ENCODE measurements around the gene SLC17A1. TPM values are rescaled to one million over a fixed set of nuclear protein-coding genes. Genes with fewer than 3 reads are reported as not detected.
"Not testable (repeated sequence)": the region's sequence is repeated elsewhere in the genome, so short reads cannot be mapped to it uniquely, and the experiment has no call there.

Gene SLC17A1
- total and polyA plus RNA-seq, 2 donors (not counting 1 experiment from before 2014, with no cell fraction given): not detected

DNA sequence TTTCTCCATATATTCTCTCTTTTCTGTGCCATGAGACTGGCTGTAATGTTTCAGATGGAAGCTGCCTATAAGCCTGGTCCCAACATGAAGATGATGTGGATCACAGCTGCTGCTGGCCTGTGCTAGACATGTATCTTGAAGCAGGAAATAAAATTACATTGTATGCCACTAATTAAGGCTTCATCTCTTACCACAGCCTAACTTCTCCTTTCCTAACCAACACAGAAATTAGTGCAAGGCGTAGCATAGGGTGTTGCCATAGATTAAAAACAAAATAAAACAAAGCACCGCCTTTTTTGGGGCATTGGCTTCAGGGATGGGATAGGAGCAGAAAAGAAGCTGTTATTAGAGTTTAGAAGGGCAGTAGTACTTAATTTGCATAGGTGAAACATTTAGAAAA lies 82.0 kb downstream of the SLC17A1 start:
- no peaks in the 10 kb centered on the region for H3K79me2 ChIP-seq (ENCODE audit: control insufficient read depth, insufficient read depth, low read length)
- H3K4me2 ChIP-seq (ENCODE audit: extremely low read depth, insufficient read depth, low read length): no peak overlapping the region
- DNase-seq (ENCODE audit: low read depth in 2 of 2): no peak
- no peaks in the 10 kb centered on the region for H3K27me3 ChIP-seq (ENCODE audit: control insufficient read depth, insufficient read depth, low read length)
- no peaks in the 10 kb centered on the region for H4K20me1 ChIP-seq (ENCODE audit: control insufficient read depth, extremely low read depth, insufficient read depth, low read length)
- no peak for TF ChIP-seq EZH2 (IDR thresholded peaks at IDR 0.05; ENCODE audit: low read length, missing control alignments)
- TF ChIP-seq CTCF (conservative IDR thresholded peaks at IDR 0.05 in 1 of 2, IDR thresholded peaks at IDR 0.05 in 1 of 2; ENCODE audit: low read depth in 1 of 2, low read length in 2 of 2): no peak
- no peak overlapping the region for H3K27ac ChIP-seq (ENCODE audit: insufficient read depth, low read length)
- H3K9me3 ChIP-seq (ENCODE audit: control insufficient read depth, insufficient read depth, low read depth, low read length): no peaks in the 10 kb centered on the region
- no peaks in the 10 kb centered on the region for H3K36me3 ChIP-seq (ENCODE audit: control insufficient read depth, insufficient read depth, low read length)
- no peak overlapping the region for H3K9ac ChIP-seq (ENCODE audit: insufficient read depth, low read length)
- no peaks in the 10 kb centered on the region for H3K4me1 ChIP-seq (ENCODE audit: control insufficient read depth, extremely low read depth, insufficient read depth, low read length)
- H2AFZ ChIP-seq (ENCODE audit: low read length): no peak overlapping the region
- H3K4me3 ChIP-seq (replicated peaks in 1 of 4; ENCODE audit: control extremely low read depth in 1 of 4, insufficient read depth in 1 of 4, low read depth in 3 of 4, low read length in 4 of 4): no peak overlapping the region

DNA sequence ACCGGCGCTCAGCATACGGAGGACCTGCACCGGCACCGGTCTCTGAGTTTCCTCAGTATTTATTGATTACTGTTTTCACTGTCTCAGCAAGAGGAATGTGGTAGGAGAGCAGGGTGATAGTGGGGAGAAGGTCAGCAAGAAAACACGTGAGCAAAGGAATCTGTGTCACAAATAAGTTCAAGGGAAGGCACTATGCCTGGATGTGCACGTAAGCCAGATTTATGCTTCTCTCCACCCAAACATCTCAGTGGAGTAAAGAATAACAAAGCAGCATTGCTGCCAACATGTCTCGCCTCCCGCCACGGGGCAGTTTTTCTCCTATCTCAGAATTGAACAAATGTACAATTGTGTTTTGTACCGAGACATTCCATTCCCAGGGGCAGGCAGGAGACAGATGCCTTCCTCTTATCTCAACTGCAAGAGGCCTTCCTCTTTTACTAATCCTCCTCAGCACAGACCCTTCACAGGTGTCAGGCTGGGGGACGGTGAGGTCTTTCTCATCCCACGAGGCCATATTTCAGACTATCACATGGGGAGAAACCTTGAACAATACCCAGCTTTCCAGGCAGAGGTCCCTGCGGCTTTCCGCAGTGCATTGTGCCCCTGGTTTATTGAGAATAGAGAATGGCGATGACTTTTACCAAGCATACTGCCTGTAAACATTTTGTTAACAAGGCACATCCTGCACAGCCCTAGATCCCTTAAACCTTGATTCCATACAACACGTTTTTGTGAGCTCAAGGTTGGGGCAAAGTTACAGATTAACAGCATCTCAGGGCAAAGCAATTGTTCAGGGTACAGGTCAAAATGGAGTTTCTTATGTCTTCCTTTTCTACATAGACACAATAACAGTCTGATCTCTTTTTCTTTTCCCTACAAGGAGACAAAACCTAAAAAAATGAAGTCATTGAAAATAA lies 83.0 kb downstream of the SLC17A1 start:
- not testable (repeated sequence) for H3K9me3 ChIP-seq (ENCODE audit: control insufficient read depth, insufficient read depth, low read depth, low read length); DNase-seq (ENCODE audit: low read depth in 2 of 2)

DNA sequence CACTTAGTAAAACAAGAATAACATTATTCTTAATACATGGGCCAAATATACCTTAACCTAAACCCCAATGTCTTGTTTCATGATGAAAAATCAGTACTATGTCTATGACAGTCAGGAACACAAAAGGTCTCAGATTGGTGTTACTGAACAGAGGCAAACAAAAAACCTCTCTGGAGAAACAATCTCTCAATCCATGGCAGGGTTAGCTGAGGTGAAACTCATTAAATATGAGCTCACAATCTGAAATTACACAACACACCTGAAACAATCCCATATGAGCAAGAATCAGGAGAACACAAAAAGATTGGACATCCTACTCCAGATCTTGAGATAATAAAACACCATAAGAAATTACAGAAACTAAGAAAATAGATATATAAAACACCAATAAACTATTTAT lies 83.8 kb downstream of the SLC17A1 start:
- H3K9ac ChIP-seq (ENCODE audit: insufficient read depth, low read length): no peak overlapping the region
- DNase-seq (ENCODE audit: low read depth in 2 of 2): no peak
- H3K4me1 ChIP-seq (ENCODE audit: control insufficient read depth, extremely low read depth, insufficient read depth, low read length): no peaks in the 10 kb centered on the region
- no peak overlapping the region for H3K27ac ChIP-seq (ENCODE audit: insufficient read depth, low read length)
- no peaks in the 10 kb centered on the region for H4K20me1 ChIP-seq (ENCODE audit: control insufficient read depth, extremely low read depth, insufficient read depth, low read length)
- H3K9me3 ChIP-seq (ENCODE audit: control insufficient read depth, insufficient read depth, low read depth, low read length): no peaks in the 10 kb centered on the region
- no peak overlapping the region for H2AFZ ChIP-seq (ENCODE audit: low read length)
- no peaks in the 10 kb centered on the region for H3K36me3 ChIP-seq (ENCODE audit: control insufficient read depth, insufficient read depth, low read length)
- H3K79me2 ChIP-seq (ENCODE audit: control insufficient read depth, insufficient read depth, low read length): no peaks in the 10 kb centered on the region
- H3K4me2 ChIP-seq (ENCODE audit: extremely low read depth, insufficient read depth, low read length): no peak overlapping the region
- TF ChIP-seq CTCF (conservative IDR thresholded peaks at IDR 0.05 in 1 of 2, IDR thresholded peaks at IDR 0.05 in 1 of 2; ENCODE audit: low read depth in 1 of 2, low read length in 2 of 2): no peak
- H3K4me3 ChIP-seq (replicated peaks in 1 of 4; ENCODE audit: control extremely low read depth in 1 of 4, insufficient read depth in 1 of 4, low read depth in 3 of 4, low read length in 4 of 4): no peak overlapping the region
- no peaks in the 10 kb centered on the region for H3K27me3 ChIP-seq (ENCODE audit: control insufficient read depth, insufficient read depth, low read length)

More for the DNA sequence above, 83.0 kb downstream of the SLC17A1 start:
- H3K27me3 ChIP-seq (ENCODE audit: control insufficient read depth, insufficient read depth, low read length); H3K4me3 ChIP-seq (replicated peaks in 1 of 4; ENCODE audit: control extremely low read depth in 1 of 4, insufficient read depth in 1 of 4, low read depth in 3 of 4, low read length in 4 of 4); H3K79me2 ChIP-seq (ENCODE audit: control insufficient read depth, insufficient read depth, low read length); H3K27ac ChIP-seq (ENCODE audit: insufficient read depth, low read length); H4K20me1 ChIP-seq (ENCODE audit: control insufficient read depth, extremely low read depth, insufficient read depth, low read length); H3K4me2 ChIP-seq (ENCODE audit: extremely low read depth, insufficient read depth, low read length); H2AFZ ChIP-seq (ENCODE audit: low read length); H3K36me3 ChIP-seq (ENCODE audit: control insufficient read depth, insufficient read depth, low read length); H3K9ac ChIP-seq (ENCODE audit: insufficient read depth, low read length); H3K4me1 ChIP-seq (ENCODE audit: control insufficient read depth, extremely low read depth, insufficient read depth, low read length): not testable (repeated sequence)
